SU-DHL-6 (cell line): Measurements from ENCODE around the gene STX1A.

Experiments
- H2AFZ ChIP-seq: fragments of 200-600 bp; sonication (generic); 2 replicates; pipeline ENCODE4 v1.6.1; 2014; ENCODE audit warnings: low read depth, mild to moderate bottlenecking, moderate library complexity, mixed read lengths, antibody characterized with exemption, low read length; ENCODE audit not compliant: severe bottlenecking
- H3F3A ChIP-seq: fragments of 200-600 bp; shearing (Covaris generic); 2 replicates; pipeline ENCODE4 v1.6.0; 2016; ENCODE audit warnings: antibody characterized with exemption, mild to moderate bottlenecking; ENCODE audit not compliant: insufficient read depth
- H3K27ac ChIP-seq: fragments of 200-600 bp; sonication (generic); 2 replicates; pipeline ENCODE4 v1.5.1; 2016; ENCODE audit warnings: low read depth, mild to moderate bottlenecking, low read length, moderate library complexity, mixed read lengths
- H3K27me3 ChIP-seq: fragments of 200-600 bp; sonication (generic), shearing (Covaris generic); 2 replicates; pipeline ENCODE4 v1.6.0; 2014; ENCODE audit warnings: mild to moderate bottlenecking, low read length
- H3K36me3 ChIP-seq: fragments of 200-600 bp; sonication (generic); 2 replicates; pipeline ENCODE4 v1.6.1; 2014; ENCODE audit warnings: mild to moderate bottlenecking, low read length, mixed read lengths
- H3K4me2 ChIP-seq: fragments of 300-600, 200-600 bp; shearing (Covaris generic), sonication (generic); 2 replicates; pipeline ENCODE4 v1.6.0; 2014; ENCODE audit warnings: low read length, low read depth, mild to moderate bottlenecking; ENCODE audit not compliant: poor library complexity, severe bottlenecking
- H3K4me3 ChIP-seq: fragments of 200-600 bp; sonication (generic); 2 replicates; pipeline ENCODE4 v1.5.1; 2014; ENCODE audit warnings: antibody characterized with exemption, low read length, mild to moderate bottlenecking, mixed read lengths; ENCODE audit not compliant: insufficient read depth, poor library complexity, severe bottlenecking
- H3K79me2 ChIP-seq: fragments of 200-600 bp; sonication (generic); 2 replicates; pipeline ENCODE4 v1.6.1; 2014; ENCODE audit warnings: mild to moderate bottlenecking, low read length, moderate library complexity; ENCODE audit not compliant: insufficient read depth
- H3K9ac ChIP-seq: fragments of 200-600 bp; sonication (generic); 2 replicates; pipeline ENCODE4 v1.7.0; 2014; ENCODE audit warnings: mild to moderate bottlenecking, low read length
- H3K9me2 ChIP-seq: fragments of 200-600 bp; sonication (generic); replicated peaks from 2 replicates; pipeline ENCODE4 v1.6.1; 2014; ENCODE audit warnings: low read length; ENCODE audit not compliant: insufficient read depth
- H3K9me3 ChIP-seq: fragments of 200-600 bp; sonication (generic); 2 replicates; pipeline ENCODE4 v1.6.1; 2014; ENCODE audit warnings: low read length, mixed read lengths; ENCODE audit not compliant: insufficient read depth
- H4K20me1 ChIP-seq: fragments of 200-600 bp; sonication (generic); 2 replicates; pipeline ENCODE4 v1.6.1; 2014; ENCODE audit warnings: low read depth, mild to moderate bottlenecking, antibody characterized with exemption, low read length, moderate library complexity, mixed read lengths
- EZH2phosphoT487 ChIP-seq: fragments of 200-600 bp; sonication (generic), shearing (Covaris generic); conservative IDR thresholded peaks from 2 replicates; pipeline ENCODE4 v1.6.1; 2018; ENCODE audit warnings: mild to moderate bottlenecking, antibody characterized with exemption, low read length, moderate library complexity, mixed read lengths
- TF ChIP-seq, protein P1 (sequence below): fragments of 200-600 bp; sonication (generic); IDR thresholded peaks from one replicate; pipeline ENCODE4 v1.5.1; 2017; ENCODE audit warnings: antibody characterized with exemption, mild to moderate bottlenecking, low read length, moderate library complexity; ENCODE audit not compliant: insufficient read depth, poor library complexity, severe bottlenecking

Gene STX1A

GRCh38 chr7:73749931-73750776 is 30.7 kb upstream of the STX1A start:
- H3K27me3 ChIP-seq, result no peaks in the 10 kb centered on the region
- no peaks in the 10 kb centered on the region for H3K36me3 ChIP-seq
- H3K4me3 ChIP-seq, result no peak overlapping the region
- H3K9me2 ChIP-seq, result no peaks in the 10 kb centered on the region
- H2AFZ ChIP-seq, result no peak overlapping the region
- no peak overlapping the region for H3K9ac ChIP-seq
- no peak for TF ChIP-seq EZH2phosphoT487
- no peaks in the 10 kb centered on the region for H3K9me3 ChIP-seq
- H3K4me2 ChIP-seq, result no peak overlapping the region
- no peaks in the 10 kb centered on the region for H4K20me1 ChIP-seq
- H3K27ac ChIP-seq, result no peak overlapping the region
- no peaks in the 10 kb centered on the region for H3F3A ChIP-seq
- H3K79me2 ChIP-seq, result no peaks in the 10 kb centered on the region

DNA sequence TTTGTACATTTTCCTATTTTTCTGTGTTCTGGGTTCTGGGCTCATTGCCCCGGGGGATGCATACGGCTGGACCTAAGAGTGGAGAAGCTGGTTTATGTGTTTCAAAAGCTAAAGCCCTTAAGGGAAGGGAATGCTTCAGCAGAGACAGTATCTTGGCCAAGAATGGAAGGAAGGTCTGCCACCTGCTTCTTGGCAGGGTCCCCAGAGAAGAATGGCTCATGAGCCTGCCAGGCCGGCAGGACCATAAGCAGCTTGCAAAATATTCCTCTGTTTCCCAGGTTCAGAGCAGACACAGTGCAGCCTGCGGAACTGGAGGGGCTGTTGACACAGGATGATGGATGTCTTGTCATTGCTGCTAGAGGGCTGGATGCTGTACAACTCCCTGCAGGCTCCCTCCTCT is 26.9 kb upstream of the STX1A start:
- no peaks in the 10 kb centered on the region for H3K9me2 ChIP-seq
- H4K20me1 ChIP-seq, result no peaks in the 10 kb centered on the region
- H3K27me3 ChIP-seq, result no peaks in the 10 kb centered on the region
- no peak overlapping the region for H3K4me3 ChIP-seq
- no peaks in the 10 kb centered on the region for H3K79me2 ChIP-seq
- no peaks in the 10 kb centered on the region for H3K9me3 ChIP-seq
- H3K4me2 ChIP-seq, result no peak overlapping the region
- no peak overlapping the region for H3K9ac ChIP-seq
- H2AFZ ChIP-seq, result no peak overlapping the region
- no peaks in the 10 kb centered on the region for H3K36me3 ChIP-seq
- no peak overlapping the region for H3K27ac ChIP-seq
- no peaks in the 10 kb centered on the region for H3F3A ChIP-seq
- TF ChIP-seq, protein P1, sequence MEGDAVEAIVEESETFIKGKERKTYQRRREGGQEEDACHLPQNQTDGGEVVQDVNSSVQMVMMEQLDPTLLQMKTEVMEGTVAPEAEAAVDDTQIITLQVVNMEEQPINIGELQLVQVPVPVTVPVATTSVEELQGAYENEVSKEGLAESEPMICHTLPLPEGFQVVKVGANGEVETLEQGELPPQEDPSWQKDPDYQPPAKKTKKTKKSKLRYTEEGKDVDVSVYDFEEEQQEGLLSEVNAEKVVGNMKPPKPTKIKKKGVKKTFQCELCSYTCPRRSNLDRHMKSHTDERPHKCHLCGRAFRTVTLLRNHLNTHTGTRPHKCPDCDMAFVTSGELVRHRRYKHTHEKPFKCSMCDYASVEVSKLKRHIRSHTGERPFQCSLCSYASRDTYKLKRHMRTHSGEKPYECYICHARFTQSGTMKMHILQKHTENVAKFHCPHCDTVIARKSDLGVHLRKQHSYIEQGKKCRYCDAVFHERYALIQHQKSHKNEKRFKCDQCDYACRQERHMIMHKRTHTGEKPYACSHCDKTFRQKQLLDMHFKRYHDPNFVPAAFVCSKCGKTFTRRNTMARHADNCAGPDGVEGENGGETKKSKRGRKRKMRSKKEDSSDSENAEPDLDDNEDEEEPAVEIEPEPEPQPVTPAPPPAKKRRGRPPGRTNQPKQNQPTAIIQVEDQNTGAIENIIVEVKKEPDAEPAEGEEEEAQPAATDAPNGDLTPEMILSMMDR, result no peak
- TF ChIP-seq EZH2phosphoT487, result no peak

DNA sequence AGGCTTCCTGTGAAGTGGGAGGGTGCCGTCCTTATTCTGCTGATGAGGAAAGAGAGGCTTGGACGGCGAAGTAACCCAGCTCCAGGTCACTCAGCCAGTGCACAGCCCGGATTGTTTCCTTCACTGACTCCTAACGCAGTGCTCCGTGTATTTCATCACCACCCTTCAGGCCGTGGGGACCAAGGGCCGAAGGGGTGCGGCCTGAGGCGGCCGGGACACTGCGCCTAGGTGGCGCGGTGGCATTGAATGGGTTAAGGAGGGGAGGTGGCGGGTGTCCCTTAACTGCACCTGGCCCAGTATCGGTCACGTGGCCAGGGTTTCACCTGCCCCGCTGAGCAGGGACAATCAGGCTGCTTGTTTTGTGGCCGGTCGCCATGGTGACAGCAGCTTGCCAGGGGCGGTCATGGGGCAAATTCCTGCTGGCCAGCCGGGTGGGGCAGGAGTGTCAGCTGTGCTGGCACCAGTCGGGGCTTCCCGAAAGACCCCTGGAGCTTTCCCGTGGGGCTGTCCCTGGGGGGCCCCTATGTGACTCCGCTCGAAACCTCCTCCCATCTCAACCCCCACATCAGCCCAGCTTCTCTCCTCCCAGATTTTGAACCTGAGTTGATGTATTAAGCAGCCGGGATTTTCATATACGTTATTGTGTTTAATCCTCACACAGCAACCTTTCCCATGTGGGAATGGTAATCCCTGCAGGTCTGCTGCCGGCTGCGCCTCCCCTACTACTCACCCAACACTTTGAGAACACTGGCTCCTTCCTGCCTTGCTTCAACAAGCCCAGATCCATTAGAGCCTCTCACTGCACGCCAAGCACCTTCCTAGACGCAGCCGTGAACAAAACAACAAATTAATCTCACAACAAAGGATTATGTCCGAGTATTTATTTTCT is 23.5 kb upstream of the STX1A start:
- Histone ChIP-seq H3K27me3 (no peaks in the 10 kb centered on the region), H3F3A (no peaks in the 10 kb centered on the region), H3K27ac (no peak overlapping the region), H3K9me2 (no peaks in the 10 kb centered on the region), H4K20me1 (no peaks in the 10 kb centered on the region), H3K36me3 (no peaks in the 10 kb centered on the region), H3K4me3 (no peak overlapping the region), H3K79me2 (peaks cover 4% of the 10 kb centered on the region; the same call in 1 of the 2 replicates), H3K9me3 (no peaks in the 10 kb centered on the region), H2AFZ (no peak overlapping the region), H3K4me2 (no peak overlapping the region), H3K9ac (no peak overlapping the region)
- TF ChIP-seq, protein P1, result no peak
- TF ChIP-seq EZH2phosphoT487, result no peak
